C4-2B (cell line): ENCODE data around the gene WDFY2.

Experiments
- CTCF ChIP-seq: fragments of 450-650 bp; conservative IDR thresholded peaks from 2 replicates; pipeline ENCODE4 v1.5.1; 2017; ENCODE audit warnings: mild to moderate bottlenecking
- ZFX ChIP-seq: fragments of 450-650 bp; IDR thresholded peaks from 2 replicates; pipeline ENCODE4 v1.6.1; 2017

GRCh38 chr13:51687947-51688714 lies 103.9 kb downstream of the WDFY2 start:
- TF ChIP-seq CTCF (no peak), ZFX (no peak)
